ENCODE measurements around the gene SBNO2.

DNA sequence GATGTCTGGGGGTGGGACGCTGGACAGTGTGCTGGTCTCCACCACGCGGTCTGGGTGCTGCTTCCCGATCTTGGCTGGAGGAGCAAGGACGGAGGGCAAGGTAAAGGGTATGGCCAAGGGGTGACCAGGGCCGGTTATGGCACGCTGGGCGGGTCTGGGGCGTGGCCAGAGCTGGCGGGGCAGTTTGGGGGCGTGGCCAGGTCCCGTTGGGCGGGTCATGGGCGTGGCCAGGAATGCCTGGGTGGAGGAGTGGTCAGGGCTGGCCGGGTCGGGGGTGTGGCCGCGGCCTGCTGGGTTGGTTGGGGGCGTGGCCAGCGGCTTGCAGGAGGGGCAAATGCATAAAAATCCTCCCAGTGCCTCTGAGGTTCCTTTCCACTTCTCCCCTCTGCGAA is 51.1 kb downstream of the SBNO2 start:
- TF ChIP-seq CTCF (IDR thresholded peaks at IDR 0.05) (no peak), POLR2AphosphoS5 (IDR thresholded peaks at IDR 0.05) (no peak), POLR2A (IDR thresholded peaks at IDR 0.05) (no peak)

Measured in breast epithelium (tissue), 3 donors.